GM23338 (cell line): ENCODE results near the gene GPR158. TPM values are rescaled to one million over a fixed set of nuclear protein-coding genes. Genes with fewer than 3 reads are reported as not detected.

Experiments used
- ATAC-seq: fragments of 200-7000 bp; cut with Tn5 transposase; 3 replicates; pipeline ENCODE4 v1.9.1; 2020
- DNase-seq: peaks from one replicate; pipeline ENCODE4 v3.0.0-alpha.2; 2015; ENCODE audit warnings: low spot score
- H2AFZ ChIP-seq: fragments of 200-600 bp; sonication (generic); 2 replicates; pipeline ENCODE4 v1.8.0; 2016; ENCODE audit warnings: antibody characterized with exemption, mild to moderate bottlenecking, moderate library complexity
- H3F3A ChIP-seq: fragments of 200-600 bp; sonication (generic); replicated peaks from 2 replicates; pipeline ENCODE4 v1.8.0; 2017; ENCODE audit warnings: antibody characterized with exemption, mixed run types, low read depth
- H3K27ac ChIP-seq: fragments of 200-600 bp; sonication (generic); 2 replicates; pipeline ENCODE4 v1.6.1; 2016; ENCODE audit warnings: low read depth
- H3K27me3 ChIP-seq: fragments of 200-600 bp; sonication (generic); 2 replicates; pipeline ENCODE4 v1.8.0; 2016; ENCODE audit warnings: mild to moderate bottlenecking, mixed run types, moderate library complexity; ENCODE audit not compliant: insufficient read depth
- H3K36me3 ChIP-seq: fragments of 200-600 bp; sonication (generic); 2 replicates; pipeline ENCODE4 v1.8.0; 2016; ENCODE audit warnings: mild to moderate bottlenecking; ENCODE audit not compliant: insufficient read depth
- H3K4me1 ChIP-seq: fragments of 200-600 bp; sonication (generic); 2 replicates; pipeline ENCODE4 v1.8.0; 2016; ENCODE audit warnings: mild to moderate bottlenecking, moderate library complexity; ENCODE audit not compliant: insufficient read depth
- H3K4me2 ChIP-seq: fragments of 200-600 bp; sonication (generic); 2 replicates; pipeline ENCODE4 v1.7.1; 2017; ENCODE audit warnings: mixed run types
- H3K4me3 ChIP-seq: fragments of 200-600 bp; sonication (generic); 2 replicates; pipeline ENCODE4 v1.6.1; 2016; ENCODE audit warnings: mixed run types
- H3K79me2 ChIP-seq: fragments of 200-600 bp; sonication (generic); replicated peaks from 2 replicates; pipeline ENCODE4 v1.8.0; 2017; ENCODE audit warnings: mild to moderate bottlenecking; ENCODE audit not compliant: insufficient read depth
- H3K9me2 ChIP-seq: fragments of 200-600 bp; sonication (generic); 2 replicates; pipeline ENCODE4 v1.8.0; 2017; ENCODE audit not compliant: insufficient read depth
- H4K20me1 ChIP-seq: fragments of 200-600 bp; sonication (generic); replicated peaks from 2 replicates; pipeline ENCODE4 v1.8.0; 2017; ENCODE audit warnings: mild to moderate bottlenecking; ENCODE audit not compliant: insufficient read depth
- H3K27ac Mint-ChIP-seq: 2 replicates; pipeline ENCODE4 v1.8.0; 2020; ENCODE audit warnings: inconsistent platforms, mild to moderate bottlenecking, moderate library complexity, mixed read lengths
- H3K27me3 Mint-ChIP-seq: 3 replicates; pipeline ENCODE4 v1.8.0; 2022; ENCODE audit warnings: low read depth, mild to moderate bottlenecking, moderate library complexity, mixed read lengths, inconsistent platforms; ENCODE audit not compliant: insufficient read depth, poor library complexity
- H3K36me3 Mint-ChIP-seq: 3 replicates; pipeline ENCODE4 v1.8.0; 2021; ENCODE audit warnings: low read depth, mild to moderate bottlenecking, inconsistent platforms, moderate library complexity, mixed read lengths
- H3K4me1 Mint-ChIP-seq: 3 replicates; pipeline ENCODE4 v1.8.0; 2020; ENCODE audit warnings: mild to moderate bottlenecking, inconsistent platforms, mixed read lengths
- H3K4me3 Mint-ChIP-seq: 3 replicates; pipeline ENCODE4 v1.8.0; 2021; ENCODE audit warnings: moderate library complexity, mild to moderate bottlenecking, inconsistent platforms, mixed read lengths
- H3K9me3 Mint-ChIP-seq: 3 replicates; pipeline ENCODE4 v1.8.0; 2020; ENCODE audit warnings: moderate library complexity, mild to moderate bottlenecking, inconsistent platforms, mixed read lengths
- CREB1 ChIP-seq: fragments of 250-450 bp; sonication (Bioruptor Pico); IDR thresholded peaks from 2 replicates; pipeline ENCODE4 v1.5.0; 2020; ENCODE audit warnings: low read depth, mild to moderate bottlenecking, moderate library complexity
- CTCF ChIP-seq, 2 experiments: fragments of 200-600 bp in 1 of 2; sonication (generic) in 1 of 2; conservative IDR thresholded peaks; 2 replicates each; pipeline versions ENCODE4 v1.5.1 to v1.6.1; 2016 to 2017; ENCODE audit warnings: antibody characterized with exemption in 2 of 2, low read depth in 2 of 2, mild to moderate bottlenecking in 2 of 2, moderate library complexity in 1 of 2
- EZH2 ChIP-seq: fragments of 200-600 bp; sonication (generic); IDR thresholded peaks from one replicate; pipeline ENCODE4 v1.8.0; 2017; ENCODE audit warnings: antibody characterized with exemption, mild to moderate bottlenecking, low read depth; ENCODE audit not compliant: unreplicated experiment
- EZH2phosphoT487 ChIP-seq: fragments of 200-600 bp; sonication (generic); IDR thresholded peaks from one replicate; pipeline ENCODE4 v1.8.1; 2018; ENCODE audit warnings: antibody characterized with exemption; ENCODE audit not compliant: unreplicated experiment
- POLR2AphosphoS5 ChIP-seq: IDR thresholded peaks from 2 replicates; pipeline ENCODE4 v1.6.1; 2016; ENCODE audit warnings: antibody characterized with exemption, low read depth
- STAT1 ChIP-seq: IDR thresholded peaks from one replicate; pipeline ENCODE4 v1.6.1; 2016; ENCODE audit warnings: antibody characterized with exemption; ENCODE audit not compliant: unreplicated experiment
- ZNF114 ChIP-seq: fragments of 250-450 bp; sonication (Bioruptor Pico); IDR thresholded peaks from 2 replicates; pipeline ENCODE4 v1.5.0; 2020; ENCODE audit warnings: mild to moderate bottlenecking, moderate library complexity
- ZNF331 ChIP-seq: fragments of 250-450 bp; sonication (Bioruptor Pico); IDR thresholded peaks from 2 replicates; pipeline ENCODE4 v1.5.0; 2020; ENCODE audit warnings: low read depth, mild to moderate bottlenecking, moderate library complexity
- polyA plus RNA-seq: library from polyadenylated mRNA; unstranded; fragments of >200 nt; fragmentation: Nextera tagmentation; extraction: Ambion mirVana; gene quantifications from 2 replicates; pipeline ENCODE4 v1.2.1, GENCODE V29; 2016
- total RNA-seq: library from RNA; depleted of rRNA; stranded (reverse); fragments of >200 nt; shearing (Covaris generic); gene quantifications from 2 replicates; pipeline ENCODE4 v1.2.3, GENCODE V29; 2014
- TF ChIP-seq, protein P1 (sequence below): IDR thresholded peaks from 2 replicates; pipeline ENCODE4 v1.6.1; 2016; ENCODE audit warnings: antibody characterized with exemption
- TF ChIP-seq, protein P2 (sequence below): IDR thresholded peaks from one replicate; pipeline ENCODE4 v1.6.1; 2018; ENCODE audit warnings: antibody characterized with exemption; ENCODE audit not compliant: unreplicated experiment

Gene GPR158
- total and polyA plus RNA-seq, 2 experiments from 2014 or later = 0.13 to 1.5 TPM

DNA sequence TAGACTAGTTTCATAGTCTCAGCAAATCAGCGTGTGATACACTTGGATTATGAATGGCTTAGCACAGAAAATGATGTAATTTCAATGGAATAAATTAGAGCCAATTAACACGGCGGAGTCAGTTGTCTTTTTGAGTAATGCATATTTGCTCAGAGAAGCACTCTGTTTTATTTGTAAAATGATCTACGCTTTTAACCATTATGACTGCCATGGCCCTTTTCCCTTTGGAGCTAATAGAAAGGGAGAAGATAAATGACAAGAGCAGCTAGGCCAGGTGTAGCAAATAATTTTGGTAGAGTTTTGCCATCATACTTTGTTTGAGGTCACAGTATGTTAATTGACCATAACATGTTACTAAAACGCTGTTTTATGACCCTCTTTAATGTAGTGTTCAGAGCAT lies 86.8 kb downstream of the GPR158 start:
- Mint-ChIP-seq H3K36me3 (no peaks in the 10 kb centered on the region), H3K4me3 (no peak overlapping the region), H3K4me1 (peaks cover 4% of the 10 kb centered on the region; the same call in 1 of the 3 replicates), H3K9me3 (no peaks in the 10 kb centered on the region), H3K27me3 (no peaks in the 10 kb centered on the region), H3K27ac (no peak overlapping the region)
- Histone ChIP-seq H3K36me3 (no peaks in the 10 kb centered on the region), H3K79me2 (no peaks in the 10 kb centered on the region), H3K9me2 (peaks cover 7% of the 10 kb centered on the region; the same call in 1 of the 2 replicates), H4K20me1 (no peaks in the 10 kb centered on the region), H3K27me3 (no peaks in the 10 kb centered on the region), H3K4me2 (no peak overlapping the region), H2AFZ (no peak overlapping the region), H3K27ac (no peak overlapping the region), H3K4me1 (no peaks in the 10 kb centered on the region), H3K4me3 (no peak overlapping the region), H3F3A (no peaks in the 10 kb centered on the region)
- DNase-seq (no peak), ATAC-seq (no peak)
- TF ChIP-seq EZH2 (no peak), CREB1 (CRISPR knock-in tag) (no peak), ZNF114 (no peak), STAT1 (no peak), ZNF331 (CRISPR knock-in tag) (no peak)
- TF ChIP-seq, protein P1, sequence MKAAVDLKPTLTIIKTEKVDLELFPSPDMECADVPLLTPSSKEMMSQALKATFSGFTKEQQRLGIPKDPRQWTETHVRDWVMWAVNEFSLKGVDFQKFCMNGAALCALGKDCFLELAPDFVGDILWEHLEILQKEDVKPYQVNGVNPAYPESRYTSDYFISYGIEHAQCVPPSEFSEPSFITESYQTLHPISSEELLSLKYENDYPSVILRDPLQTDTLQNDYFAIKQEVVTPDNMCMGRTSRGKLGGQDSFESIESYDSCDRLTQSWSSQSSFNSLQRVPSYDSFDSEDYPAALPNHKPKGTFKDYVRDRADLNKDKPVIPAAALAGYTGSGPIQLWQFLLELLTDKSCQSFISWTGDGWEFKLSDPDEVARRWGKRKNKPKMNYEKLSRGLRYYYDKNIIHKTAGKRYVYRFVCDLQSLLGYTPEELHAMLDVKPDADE = no peak

DNA sequence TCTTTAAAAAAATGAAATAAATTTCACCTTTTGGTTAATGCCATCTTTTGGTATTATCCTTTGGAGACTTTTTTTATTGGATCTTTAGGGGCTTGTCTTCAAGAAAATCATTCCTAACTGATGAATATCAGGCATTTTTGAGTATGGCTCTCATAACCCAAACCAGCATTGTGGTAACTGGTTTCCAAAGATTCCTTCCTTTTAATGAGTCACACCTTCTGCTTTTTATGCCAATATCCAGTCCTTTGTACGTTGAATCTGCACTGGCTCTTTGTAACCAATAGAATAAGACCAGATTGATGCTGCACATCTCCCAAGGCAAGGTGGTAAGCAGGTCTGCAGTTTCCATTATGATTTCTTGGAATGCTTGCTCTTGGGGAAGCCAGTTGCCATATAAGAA lies 89.1 kb downstream of the GPR158 start:
- Mint-ChIP-seq H3K27ac (no peak overlapping the region), H3K4me3 (no peak overlapping the region), H3K9me3 (no peaks in the 10 kb centered on the region), H3K4me1 (no peaks in the 10 kb centered on the region; the same call in 2 of the 3 replicates), H3K36me3 (no peaks in the 10 kb centered on the region), H3K27me3 (no peaks in the 10 kb centered on the region)
- ATAC-seq = no peak
- H3K4me2 ChIP-seq = no peak overlapping the region
- H3K36me3 ChIP-seq = no peaks in the 10 kb centered on the region
- H3K79me2 ChIP-seq = no peaks in the 10 kb centered on the region
- H3K4me1 ChIP-seq = no peaks in the 10 kb centered on the region
- H3F3A ChIP-seq = no peaks in the 10 kb centered on the region
- no peak overlapping the region for H3K4me3 ChIP-seq
- no peak overlapping the region for H3K27ac ChIP-seq
- peaks cover 7% of the 10 kb centered on the region; the same call in 1 of the 2 replicates for H3K9me2 ChIP-seq
- no peaks in the 10 kb centered on the region for H3K27me3 ChIP-seq
- H4K20me1 ChIP-seq = no peaks in the 10 kb centered on the region
- no peak for DNase-seq
- H2AFZ ChIP-seq = no peak overlapping the region
- TF ChIP-seq POLR2AphosphoS5 (no peak), ZNF331 (CRISPR knock-in tag) (no peak), CTCF (conservative IDR thresholded peaks at IDR 0.05; ENCODE audit: low read depth in 2 of 2) (no peak), EZH2 (no peak), EZH2phosphoT487 (no peak), ZNF114 (no peak)
- TF ChIP-seq, protein P2, sequence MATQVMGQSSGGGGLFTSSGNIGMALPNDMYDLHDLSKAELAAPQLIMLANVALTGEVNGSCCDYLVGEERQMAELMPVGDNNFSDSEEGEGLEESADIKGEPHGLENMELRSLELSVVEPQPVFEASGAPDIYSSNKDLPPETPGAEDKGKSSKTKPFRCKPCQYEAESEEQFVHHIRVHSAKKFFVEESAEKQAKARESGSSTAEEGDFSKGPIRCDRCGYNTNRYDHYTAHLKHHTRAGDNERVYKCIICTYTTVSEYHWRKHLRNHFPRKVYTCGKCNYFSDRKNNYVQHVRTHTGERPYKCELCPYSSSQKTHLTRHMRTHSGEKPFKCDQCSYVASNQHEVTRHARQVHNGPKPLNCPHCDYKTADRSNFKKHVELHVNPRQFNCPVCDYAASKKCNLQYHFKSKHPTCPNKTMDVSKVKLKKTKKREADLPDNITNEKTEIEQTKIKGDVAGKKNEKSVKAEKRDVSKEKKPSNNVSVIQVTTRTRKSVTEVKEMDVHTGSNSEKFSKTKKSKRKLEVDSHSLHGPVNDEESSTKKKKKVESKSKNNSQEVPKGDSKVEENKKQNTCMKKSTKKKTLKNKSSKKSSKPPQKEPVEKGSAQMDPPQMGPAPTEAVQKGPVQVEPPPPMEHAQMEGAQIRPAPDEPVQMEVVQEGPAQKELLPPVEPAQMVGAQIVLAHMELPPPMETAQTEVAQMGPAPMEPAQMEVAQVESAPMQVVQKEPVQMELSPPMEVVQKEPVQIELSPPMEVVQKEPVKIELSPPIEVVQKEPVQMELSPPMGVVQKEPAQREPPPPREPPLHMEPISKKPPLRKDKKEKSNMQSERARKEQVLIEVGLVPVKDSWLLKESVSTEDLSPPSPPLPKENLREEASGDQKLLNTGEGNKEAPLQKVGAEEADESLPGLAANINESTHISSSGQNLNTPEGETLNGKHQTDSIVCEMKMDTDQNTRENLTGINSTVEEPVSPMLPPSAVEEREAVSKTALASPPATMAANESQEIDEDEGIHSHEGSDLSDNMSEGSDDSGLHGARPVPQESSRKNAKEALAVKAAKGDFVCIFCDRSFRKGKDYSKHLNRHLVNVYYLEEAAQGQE = no peak
